ENCODE measurements around the gene IFNA6.
"Not testable (repeated sequence)": the region's sequence is repeated elsewhere in the genome, so short reads cannot be mapped to it uniquely, and the experiment has no call there.

The IFNA6 gene

DNA sequence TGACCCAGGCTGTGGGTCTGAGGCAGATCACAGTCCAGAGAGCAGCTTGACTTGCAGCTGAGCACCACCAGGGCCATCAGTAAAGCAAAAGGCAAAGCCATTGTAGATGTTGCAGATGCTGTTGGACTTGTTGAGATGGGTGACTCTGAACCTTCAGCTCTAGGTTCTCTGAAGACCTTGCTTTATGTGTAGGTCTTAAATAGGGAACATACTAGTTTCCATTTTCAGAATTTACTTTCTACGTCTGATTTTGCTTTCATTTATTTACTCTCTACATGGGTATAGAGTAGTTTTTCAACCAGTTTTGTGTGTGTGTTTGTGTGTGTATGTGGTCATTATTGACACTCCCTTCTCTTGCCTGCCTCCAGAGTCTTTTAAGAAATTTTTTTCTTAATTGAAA, at the start of gene IFNA6:
Gene IFNA6, minus strand, starts transcription at position 101 of the 400 bp plus-strand sequence. Its CDS starts 0 bp downstream, at position 101.
- DNase-seq (ENCODE audit: low read depth in 2 of 2), result no peak

DNA sequence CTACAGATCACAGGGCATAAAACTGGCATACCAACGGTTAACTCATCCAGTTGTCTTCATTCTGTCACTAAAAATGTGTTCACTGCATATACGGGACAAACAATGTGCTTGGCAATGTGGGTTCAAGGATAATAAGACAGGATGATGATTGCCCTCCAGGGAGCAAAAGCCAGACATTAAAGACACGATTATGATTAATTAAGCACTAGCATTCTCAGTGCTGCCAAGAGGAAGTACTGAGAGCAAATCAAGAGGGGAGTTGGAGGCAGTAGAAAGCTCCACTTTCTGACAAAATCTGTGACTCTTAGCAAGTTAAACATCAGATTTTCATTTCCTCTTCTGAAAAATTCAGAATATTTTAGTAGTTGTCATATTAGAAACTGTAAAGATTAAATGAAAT, 49.3 kb upstream of the IFNA6 start:
- DNase-seq (ENCODE audit: low read depth in 2 of 2), result no peak

DNA sequence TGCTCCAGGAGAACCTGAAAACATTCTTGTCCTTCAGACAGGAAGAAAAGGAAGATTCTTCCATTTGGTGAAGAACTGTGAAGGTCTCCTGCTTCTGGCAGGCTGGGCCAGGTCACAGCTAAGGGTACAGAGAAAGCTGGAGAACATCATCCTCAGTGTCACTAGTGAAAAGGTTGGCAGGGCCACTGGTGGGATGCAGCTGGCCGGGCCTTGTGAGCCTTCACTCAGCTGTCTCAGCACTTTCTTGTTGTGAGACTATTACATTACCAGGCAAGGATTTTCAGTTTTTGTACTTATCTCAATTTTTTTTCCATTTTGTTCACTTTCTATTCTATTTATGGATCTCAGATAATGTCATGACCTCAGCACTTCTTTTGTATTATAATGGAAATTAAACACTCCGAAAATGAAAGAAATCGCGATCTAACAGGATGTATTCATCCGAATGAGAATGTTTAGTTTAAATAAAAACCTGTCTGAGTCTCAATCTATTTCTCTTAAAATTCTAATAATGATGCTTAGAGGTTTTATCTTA, 48.3 kb upstream of the IFNA6 start:
- no peak for DNase-seq (ENCODE audit: low read depth in 2 of 2)

DNA sequence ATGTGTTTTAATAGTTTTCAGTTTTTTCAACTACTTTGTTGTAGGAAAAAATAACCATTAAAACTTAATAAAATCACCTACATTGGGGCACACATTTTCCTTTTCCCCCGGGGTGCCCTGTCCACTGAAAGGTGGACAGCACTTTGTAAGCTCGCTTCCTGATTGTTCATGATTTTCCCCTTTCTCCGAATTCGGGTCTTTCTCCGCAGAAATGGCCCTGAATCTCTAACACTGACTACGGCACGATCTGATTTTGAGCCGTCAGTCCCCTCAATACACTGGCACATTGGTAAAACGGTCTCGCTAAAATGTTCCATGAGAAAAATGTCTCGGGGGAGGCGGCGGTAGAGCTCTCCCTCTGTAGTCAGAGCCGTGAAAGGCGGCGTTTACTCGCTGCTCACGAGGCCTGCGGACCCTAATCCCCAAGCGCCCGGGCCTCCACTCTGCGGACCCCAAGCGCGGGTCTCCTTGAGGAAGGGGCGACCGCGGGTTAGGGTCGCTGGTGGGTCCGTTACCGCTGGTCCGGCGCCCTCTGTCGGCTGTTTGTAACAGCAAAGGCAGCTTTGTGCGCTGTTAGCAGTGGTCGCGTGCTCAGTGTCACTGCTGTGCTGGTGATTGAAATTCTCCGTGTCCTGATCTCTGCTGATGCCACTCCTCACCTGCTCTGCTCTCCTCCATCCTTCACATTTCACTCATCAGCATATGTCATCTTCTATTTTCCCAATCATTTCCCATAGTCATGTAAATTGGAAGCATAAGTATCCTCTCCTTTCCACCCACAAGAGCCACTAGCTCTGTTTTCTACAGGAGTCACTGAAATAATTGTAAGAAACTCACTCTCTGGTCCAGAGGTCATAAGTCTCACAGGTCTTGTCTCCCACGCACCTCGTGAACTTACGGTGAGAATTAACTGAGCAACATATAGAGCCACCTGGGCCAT, 45.4 kb upstream of the IFNA6 start:
- DNase-seq (ENCODE audit: low read depth in 2 of 2), result peak; percentile 19 to 37

DNA sequence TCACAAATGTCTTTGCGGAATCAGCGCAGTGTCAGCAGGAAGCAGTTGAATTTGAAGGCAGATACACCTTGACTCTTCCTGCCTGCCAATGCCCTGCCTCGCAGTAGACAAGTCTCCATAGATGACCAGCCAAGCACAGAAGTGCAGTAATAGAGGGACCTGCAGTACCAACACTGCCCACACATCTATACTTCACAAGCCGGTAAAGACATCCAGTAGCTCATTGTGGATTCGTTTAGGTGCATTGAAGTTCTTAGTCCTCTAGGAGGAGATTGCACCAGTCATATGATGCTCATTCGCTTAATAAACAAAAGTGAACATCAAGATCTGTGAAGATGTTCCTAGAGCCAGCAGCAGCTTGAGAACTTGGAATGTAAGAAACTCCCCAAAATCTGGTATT, 41.6 kb upstream of the IFNA6 start:
- no peak for DNase-seq (ENCODE audit: low read depth in 2 of 2)

DNA sequence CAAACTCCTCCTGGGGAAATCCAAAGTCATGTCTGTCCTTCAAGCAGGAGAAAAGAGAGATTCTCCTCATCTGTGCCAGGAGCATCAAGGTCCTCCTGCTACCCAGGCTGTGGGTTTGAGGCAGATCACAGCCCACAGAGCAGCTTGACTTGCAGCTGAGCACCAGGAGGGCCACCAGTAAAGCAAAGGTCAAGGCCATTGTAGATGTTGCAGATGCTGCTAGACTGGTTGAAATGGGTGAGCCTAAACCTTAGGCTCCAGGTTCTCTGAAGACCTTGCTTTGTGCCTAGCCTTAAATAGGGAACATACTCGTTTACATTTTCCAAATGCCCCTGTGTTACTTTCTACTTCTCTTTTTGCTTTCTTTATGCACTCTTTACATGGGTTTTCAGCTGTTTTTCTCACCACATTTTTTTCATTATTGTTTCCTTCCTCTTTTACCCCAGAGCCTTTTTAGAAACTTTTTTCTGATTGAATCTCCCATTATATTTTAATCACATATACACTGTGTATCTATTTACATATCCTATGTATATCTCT, 34.5 kb upstream of the IFNA6 start, which contains the start of gene IFNA2:
Gene IFNA2, minus strand, starts transcription at position 268 of the 540 bp plus-strand sequence. Its CDS starts 69 bp downstream, at position 199.
- no peak for DNase-seq (ENCODE audit: low read depth in 2 of 2)

DNA sequence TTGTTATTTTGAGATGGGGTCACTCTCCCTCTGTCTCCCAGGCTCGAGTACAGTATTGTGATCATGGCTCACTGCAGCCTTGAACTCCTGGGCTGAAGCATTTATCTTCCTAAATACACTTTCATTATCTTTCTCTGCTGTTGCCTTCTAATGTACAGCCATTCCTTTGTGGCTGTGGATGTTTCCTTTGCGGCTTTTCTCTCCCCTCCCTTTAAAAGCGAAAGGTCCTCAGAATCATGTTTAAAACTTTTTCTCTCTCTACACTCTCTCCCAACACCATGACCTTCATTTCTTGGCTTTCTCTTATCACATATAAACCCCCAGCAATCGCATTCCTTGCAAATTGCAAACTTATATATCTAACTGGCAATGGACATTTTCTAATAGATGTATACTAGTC, 32.9 kb upstream of the IFNA6 start:
- no peak for DNase-seq (ENCODE audit: low read depth in 2 of 2)

DNA sequence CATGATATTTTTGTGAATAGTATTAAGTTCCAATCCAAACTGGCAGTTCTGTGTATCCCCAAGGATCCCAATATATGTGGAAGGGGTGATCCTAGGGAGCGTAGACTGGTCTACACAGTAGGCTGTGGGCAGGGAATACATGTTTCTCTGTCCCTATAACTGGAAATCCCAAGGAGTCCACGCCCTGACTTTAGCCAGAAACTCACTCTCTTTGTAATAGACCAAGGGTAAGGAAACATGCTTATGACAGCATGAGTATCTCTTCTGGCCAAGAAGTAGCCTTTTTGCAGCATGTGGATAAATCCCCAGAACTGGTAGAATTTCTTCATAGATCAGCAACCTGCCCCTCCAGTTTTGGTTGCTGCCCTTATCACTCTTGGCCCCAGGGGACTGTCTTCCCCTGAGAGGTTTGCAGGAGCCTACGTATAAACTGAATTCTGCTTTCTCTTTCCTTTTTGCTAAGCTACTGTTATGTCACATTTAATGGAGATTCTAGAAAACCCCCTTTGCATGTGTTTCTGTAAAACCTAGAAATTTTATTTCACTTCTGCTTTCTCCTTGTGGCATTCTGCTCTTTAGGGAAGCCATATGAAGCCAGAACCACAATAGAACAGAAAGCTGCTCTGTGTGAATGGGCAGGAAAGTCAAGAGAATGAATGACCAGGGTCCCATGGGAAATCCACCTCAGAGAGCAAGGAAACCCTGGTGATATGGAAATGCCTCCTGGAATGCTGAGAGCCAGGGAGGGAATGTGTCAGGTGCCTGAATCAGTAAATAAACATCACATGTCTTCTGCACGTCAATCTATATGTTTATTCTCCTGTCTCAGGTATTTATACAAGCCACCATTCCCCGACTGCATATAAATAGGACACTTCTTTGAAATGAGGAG, 31.0 kb upstream of the IFNA6 start:
- no peak for DNase-seq (ENCODE audit: low read depth in 2 of 2)

DNA sequence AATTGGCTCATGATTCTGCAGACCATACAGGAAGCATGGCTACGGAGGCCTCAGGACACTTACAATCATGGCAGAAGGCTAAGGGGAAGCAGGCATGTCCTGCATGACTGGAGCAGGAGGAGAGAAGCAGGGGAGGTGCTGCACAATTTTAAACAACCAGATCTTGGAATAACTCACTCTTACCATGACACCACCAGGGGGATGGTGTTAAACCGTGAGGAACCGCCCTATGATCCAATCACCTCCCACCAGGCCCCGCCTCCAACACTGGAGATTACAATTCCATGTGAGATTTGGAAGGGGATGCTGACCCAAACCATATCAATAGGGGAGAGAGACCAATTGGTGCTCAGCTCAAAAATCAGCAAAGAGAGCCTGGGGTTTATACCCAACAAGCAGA, 20.8 kb upstream of the IFNA6 start:
- not testable (repeated sequence) for DNase-seq (ENCODE audit: low read depth in 2 of 2)

DNA sequence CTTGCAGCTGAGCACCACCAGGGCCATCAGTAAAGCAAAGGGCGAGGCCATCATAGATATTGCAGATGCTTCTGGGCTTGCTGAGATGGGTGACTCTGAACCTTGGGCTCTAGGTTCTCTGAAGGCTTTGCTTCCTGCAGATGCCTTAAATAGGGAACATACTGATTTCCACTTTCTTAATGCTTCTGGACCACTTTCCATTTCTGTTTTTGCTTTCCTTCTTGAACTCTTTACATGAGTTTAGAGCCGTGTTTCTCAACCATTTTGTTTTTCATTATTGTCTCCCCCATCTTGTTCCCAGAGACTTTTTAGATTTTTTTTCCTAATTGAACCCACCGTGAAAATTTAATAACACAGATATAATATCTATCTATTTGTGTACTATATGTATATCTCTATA, 17.3 kb upstream of the IFNA6 start, which contains the start of gene IFNA13:
Gene IFNA13, minus strand, starts transcription at position 101 of the 400 bp plus-strand sequence. Its CDS starts 47 bp downstream, at position 54.
- no peak for DNase-seq (ENCODE audit: low read depth in 2 of 2)

DNA sequence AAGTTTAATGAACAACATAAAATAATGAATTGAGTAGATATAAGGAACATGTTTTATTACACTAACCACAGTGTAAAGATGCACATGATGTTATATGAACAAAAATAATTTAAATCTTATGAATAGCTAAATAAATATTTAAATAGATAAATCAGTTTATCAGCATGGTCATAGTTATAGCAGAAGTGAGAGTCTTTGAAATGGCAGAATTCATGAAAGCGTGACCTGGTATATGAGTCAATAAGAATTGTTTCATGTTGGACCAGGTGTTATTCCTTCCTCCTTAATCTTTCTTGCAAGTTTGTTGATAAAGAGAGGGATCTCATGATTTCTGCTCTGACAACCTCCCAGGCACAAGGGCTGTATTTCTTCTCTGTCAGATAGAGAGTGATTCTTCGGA, 16.5 kb upstream of the IFNA6 start:
- DNase-seq (ENCODE audit: low read depth in 2 of 2), result not testable (repeated sequence)

DNA sequence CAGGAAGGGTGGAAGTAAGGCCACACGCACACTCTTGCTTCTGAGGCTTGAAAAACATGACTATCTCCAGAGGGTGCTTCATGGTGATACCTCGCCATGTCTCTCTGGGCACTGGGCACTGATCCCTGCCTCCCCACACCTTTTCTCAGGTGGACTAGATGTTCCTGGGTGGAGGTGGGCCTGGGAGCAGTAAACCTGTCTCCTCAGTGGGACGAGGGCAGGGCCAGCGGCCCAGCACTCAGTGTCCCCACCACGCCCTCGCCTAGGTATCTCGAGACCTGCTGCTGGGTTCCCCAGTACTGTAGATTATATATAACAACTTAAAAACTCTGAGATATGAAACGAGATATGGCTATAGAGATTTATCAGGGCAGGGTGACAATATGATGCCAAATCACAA, 11.6 kb upstream of the IFNA6 start:
- no peak for DNase-seq (ENCODE audit: low read depth in 2 of 2)

DNA sequence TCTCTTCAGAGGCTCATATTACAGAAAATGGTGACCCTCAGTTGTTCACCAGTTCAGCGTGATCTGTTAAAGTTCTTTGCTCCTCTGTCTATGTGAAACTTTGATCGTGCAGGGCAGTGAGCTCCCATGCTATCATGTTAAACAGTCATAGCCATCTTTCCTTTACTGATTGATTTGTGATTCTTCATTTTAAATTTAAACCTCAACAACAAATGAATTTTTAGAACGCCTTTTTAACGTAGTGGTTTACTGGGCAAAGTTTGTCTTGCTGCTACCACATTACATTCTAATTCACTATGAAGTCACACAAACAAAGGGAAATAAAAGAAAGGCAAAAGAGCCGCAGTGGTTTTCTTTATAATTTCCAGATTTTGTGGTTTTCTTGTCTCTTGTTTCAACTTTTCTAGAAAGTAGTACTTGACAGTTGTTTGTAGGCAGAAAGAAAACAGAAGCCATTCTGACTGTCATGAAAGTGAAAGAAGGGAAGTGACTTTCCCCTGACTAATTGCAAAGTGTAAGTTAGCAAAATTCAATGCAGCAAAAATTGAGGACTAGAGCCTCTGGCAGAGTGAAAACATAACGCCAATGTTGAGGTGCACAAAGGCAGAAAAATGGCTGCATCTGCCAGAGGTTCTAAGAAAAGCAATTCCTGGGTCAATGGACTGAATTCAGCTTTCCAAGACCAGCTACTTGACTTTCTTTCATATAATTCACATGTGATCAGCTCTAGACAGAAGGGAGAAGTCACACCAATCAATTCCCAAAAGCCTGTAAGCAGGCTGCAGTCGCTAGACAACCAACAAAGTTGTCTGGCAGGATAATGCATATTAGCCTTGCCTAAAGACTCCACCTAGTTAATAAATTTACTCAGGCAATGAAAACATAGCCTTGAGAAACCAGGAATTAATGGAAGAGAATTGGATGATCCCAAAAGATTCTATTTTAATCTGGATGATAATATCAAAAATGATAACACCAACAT, 7.1 kb upstream of the IFNA6 start:
- DNase-seq (ENCODE audit: low read depth in 2 of 2), result no peak

DNA sequence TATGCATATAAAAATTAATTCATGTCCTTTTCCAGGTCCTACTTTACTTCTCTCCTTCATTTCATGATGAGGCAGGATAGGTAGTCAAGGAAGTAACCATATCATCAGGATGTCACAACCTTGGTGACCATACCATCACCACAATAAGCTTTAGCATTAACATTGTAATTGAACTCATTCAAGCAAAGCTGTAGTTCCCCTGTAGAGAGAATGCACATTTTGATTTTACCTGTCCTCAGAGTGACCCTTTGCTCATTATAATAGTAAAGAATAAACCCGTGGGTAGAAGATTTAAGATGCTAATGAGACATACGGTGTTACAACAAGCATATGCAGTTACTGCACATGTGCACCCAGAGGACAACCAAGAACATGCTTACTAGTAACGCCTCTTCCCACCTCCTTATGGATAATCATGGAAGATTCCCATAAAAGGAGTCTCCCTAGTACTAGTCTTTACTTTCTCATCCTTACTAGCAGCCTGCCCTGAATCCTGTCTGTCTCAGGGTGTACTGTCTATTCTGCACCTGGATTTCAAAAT, 2.2 kb downstream of the IFNA6 start:
- DNase-seq (ENCODE audit: low read depth in 2 of 2), result no peak

DNA sequence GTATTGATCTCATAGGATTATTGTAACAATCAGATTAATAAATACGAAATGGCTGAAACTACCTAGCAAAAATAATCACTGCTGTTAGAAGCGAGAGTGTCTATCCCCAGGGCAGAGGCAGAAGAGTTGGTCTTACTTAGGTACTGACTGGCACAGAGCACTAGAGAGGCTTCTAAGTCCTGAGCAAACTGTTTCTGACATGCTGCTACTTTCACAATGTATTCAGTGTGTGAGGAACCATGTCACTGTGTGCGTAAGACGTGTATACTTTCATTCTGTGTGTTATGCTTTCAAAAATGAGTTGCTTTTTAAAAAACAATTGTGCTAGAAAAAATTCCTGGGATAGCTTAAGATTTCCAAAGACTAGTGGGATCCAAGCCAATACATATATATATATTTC, 10.0 kb downstream of the IFNA6 start:
- no peak for DNase-seq (ENCODE audit: low read depth in 2 of 2)

DNA sequence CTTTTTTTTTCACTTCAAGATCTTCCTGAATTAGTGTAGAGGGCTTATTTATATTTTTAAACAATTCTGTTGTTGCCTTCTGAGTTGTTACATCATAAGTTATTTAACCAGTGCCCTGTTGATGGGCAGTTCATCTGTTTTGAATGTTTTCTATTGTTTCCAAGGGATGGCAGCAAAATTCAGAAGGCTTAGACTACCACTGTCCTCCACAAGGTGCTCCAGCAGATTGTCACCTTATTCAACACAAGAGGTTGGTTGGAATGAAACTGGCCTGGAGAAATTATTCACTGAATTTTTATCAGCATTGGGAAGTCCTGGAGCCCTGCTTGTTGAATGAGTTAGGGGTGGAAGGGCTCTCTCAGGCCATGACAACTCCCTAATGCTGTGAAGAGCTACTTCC, 14.2 kb downstream of the IFNA6 start:
- DNase-seq (ENCODE audit: low read depth in 2 of 2), result no peak

DNA sequence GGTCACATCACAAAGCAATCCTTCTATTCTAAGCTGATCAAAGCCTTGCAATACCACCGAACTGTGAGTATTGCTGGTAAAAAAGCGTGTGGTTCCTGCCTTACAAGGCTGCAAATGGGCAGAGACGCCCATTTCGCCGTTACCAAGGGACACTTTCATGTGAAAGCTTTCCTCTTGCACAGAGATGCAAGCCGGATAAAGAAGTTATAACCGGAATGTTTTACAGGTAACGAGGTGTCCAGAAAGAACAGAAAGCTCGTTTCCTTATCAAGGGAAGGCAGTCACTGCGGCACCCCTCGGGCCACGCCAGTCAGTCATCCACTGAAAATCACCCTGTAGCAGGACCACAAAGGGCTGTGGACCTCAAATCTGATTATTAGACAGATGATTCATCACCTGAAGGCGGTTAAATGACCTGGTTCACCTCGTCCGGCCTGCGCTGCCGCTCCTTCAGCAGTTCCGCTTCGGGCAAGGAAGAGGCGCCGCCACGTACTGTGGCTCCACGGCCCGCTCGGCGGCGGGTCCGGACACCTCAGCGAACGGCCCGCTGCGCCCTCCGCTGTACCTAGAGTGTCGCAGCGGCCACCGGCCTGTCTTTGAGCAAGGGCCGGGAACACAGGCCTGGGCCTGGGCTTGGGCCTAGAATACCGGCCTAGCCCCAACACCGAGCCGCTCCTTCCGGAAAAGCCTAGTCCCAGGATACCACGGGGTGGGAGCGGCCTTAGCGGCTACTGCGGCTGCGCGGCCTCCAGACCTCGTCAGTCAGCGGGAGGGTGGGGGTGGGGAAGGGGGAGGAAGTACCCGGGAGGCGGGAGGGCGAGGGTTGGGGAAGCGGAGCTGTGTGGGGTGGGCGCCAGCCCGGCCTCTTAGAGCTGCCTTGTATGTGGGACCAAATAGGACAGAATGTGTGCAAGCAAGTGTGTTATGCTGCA, 15.7 kb downstream of the IFNA6 start, which contains the start of gene KLHL9:
Gene KLHL9, minus strand, starts transcription at position 704 of the 932 bp plus-strand sequence. Its CDS starts 545 bp downstream, at position 159.
- peak; percentile 67 to 74 for DNase-seq (ENCODE audit: low read depth in 2 of 2)

DNA sequence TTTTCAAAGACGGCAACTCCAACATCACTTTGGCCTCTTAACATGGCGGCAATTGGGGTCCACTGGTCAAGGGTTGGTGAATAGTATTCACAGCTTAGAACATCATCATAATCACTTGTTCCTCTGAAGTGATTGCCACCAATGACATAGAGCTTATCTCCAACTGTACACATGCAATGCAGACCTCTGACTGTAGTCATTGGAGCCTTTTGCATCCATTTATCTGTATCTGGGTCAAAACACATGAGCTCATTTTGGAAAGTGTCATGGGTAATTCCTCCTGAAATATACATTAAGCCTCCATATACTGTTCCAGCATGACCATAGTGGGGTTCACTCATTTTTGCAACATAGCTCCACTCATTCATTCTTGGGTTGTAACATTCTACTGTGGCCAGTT, 17.5 kb downstream of the IFNA6 start:
- DNase-seq (ENCODE audit: low read depth in 2 of 2), result no peak
